Erythroblast (primary cell): ENCODE results near the gene KRT73.

Experiments used
- GATA1 ChIP-seq: IDR thresholded peaks from 2 replicates; pipeline ENCODE4 v1.6.1; 2011; ENCODE audit warnings: low read depth, mild to moderate bottlenecking, control low read depth, low read length, moderate library complexity
- POLR2A ChIP-seq: IDR thresholded peaks from 2 replicates; pipeline ENCODE4 v1.6.1; 2011; ENCODE audit warnings: mild to moderate bottlenecking, low read length

DNA sequence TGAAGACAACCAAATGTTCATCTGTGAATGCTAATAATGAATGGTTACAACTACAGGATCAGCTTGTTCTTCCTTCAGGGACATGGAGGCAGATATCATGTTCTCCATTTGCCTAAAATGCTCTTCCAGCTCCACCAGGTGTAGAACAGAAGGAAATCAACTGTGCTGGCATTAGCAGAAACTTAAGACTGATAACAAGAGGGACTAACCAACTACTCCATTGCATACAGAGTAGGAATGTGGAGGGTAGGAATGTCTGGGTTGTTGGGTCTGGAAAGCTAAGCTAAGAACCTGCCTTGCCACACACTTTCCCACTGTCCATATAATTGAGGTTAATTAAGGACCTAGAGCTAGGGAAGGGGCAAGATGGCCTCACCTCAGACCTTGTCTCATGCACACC lies 45.1 kb upstream of the KRT73 start:
- TF ChIP-seq POLR2A: no peak
- TF ChIP-seq GATA1: no peak
